H1 (cell line): Measurements from ENCODE around the gene CAVIN2. TPM values are rescaled to one million over a fixed set of nuclear protein-coding genes. Genes with fewer than 3 reads are reported as not detected.

Experiments used
- CTCF ChIA-PET: fragments of 300-600 bp; sonication (Branson Sonifier 250); formaldehyde crosslinking; loops from one replicate; lab custom pipeline; 2021; ENCODE audit not compliant: partially characterized antibody; lab: Charles Lee
- POLR2A ChIA-PET: fragments of 300-600 bp; sonication (Branson Sonifier 250); formaldehyde crosslinking; loops from one replicate; lab custom pipeline; 2021; ENCODE audit warnings: inconsistent platforms; ENCODE audit not compliant: partially characterized antibody; lab: Charles Lee
- DNase-seq, 2 experiments: peaks; one replicate each; pipeline versions ENCODE4 v3.0.0 to v3.0.0-alpha.2; 2010 to 2022; ENCODE audit warnings: low spot score in 2 of 2, low read depth in 1 of 2, mixed read lengths in 1 of 2
- FAIRE-seq: peaks from 2 replicates; lab custom pipeline; 2011; peaks lifted over from hg19 to GRCh38; lab: Jason Lieb, UNC
- H2AFZ ChIP-seq: 2 replicates; pipeline ENCODE4 v1.8.1; 2012; ENCODE audit warnings: low read length, inconsistent platforms
- H2AK5ac ChIP-seq: 2 replicates; pipeline ENCODE4 v1.6.1; 2013; ENCODE audit warnings: low read depth, low read length
- H2BK120ac ChIP-seq: replicated peaks from 2 replicates; pipeline ENCODE3; 2013; ENCODE audit warnings: low read depth, low read length, inconsistent platforms
- H2BK12ac ChIP-seq: 2 replicates; pipeline ENCODE4 v1.6.1; 2013; ENCODE audit warnings: low read depth, low read length
- H2BK15ac ChIP-seq: 2 replicates; pipeline ENCODE4 v1.6.1; 2013; ENCODE audit warnings: low read length
- H2BK20ac ChIP-seq: 2 replicates; pipeline ENCODE4 v1.6.1; 2013; ENCODE audit warnings: low read length
- H2BK5ac ChIP-seq: 2 replicates; pipeline ENCODE4 v1.6.1; 2013; ENCODE audit warnings: low read depth, low read length
- H3K14ac ChIP-seq: 2 replicates; pipeline ENCODE4 v1.6.1; 2013; ENCODE audit warnings: inconsistent platforms; ENCODE audit not compliant: insufficient read length
- H3K18ac ChIP-seq: 2 replicates; pipeline ENCODE4 v1.6.1; 2013; ENCODE audit warnings: low read length; ENCODE audit errors: extremely low read depth
- H3K23ac ChIP-seq: 2 replicates; pipeline ENCODE4 v1.6.1; 2013; ENCODE audit warnings: inconsistent platforms; ENCODE audit not compliant: insufficient read length
- H3K23me2 ChIP-seq: 2 replicates; pipeline ENCODE4 v1.6.1; 2013; ENCODE audit warnings: low read depth, low read length
- H3K27ac ChIP-seq: 2 replicates; pipeline ENCODE4 v1.6.1; 2011; ENCODE audit warnings: low read depth, low read length, inconsistent platforms
- H3K27me3 ChIP-seq, 4 experiments: replicated peaks in 1 of 4; 1 replicate in 1 of 4; 2 replicates in 3 of 4; pipeline versions ENCODE4 v1.6.1 to v1.8.1; 2011 to 2013; ENCODE audit warnings: low read length in 3 of 4, mild to moderate bottlenecking in 3 of 4, inconsistent platforms in 2 of 4, mixed read lengths in 2 of 4, moderate library complexity in 1 of 4; ENCODE audit not compliant: control insufficient read depth in 3 of 4, insufficient read depth in 3 of 4; ENCODE audit errors: extremely low read depth in 1 of 4
- H3K36me3 ChIP-seq, 4 experiments: 2 replicates each; pipeline versions ENCODE4 v1.6.1 to v1.8.1; 2011 to 2013; ENCODE audit warnings: mild to moderate bottlenecking in 4 of 4, low read length in 3 of 4, moderate library complexity in 2 of 4, control low read depth in 1 of 4, inconsistent platforms in 1 of 4; ENCODE audit not compliant: insufficient read depth in 4 of 4, control insufficient read depth in 2 of 4
- H3K4ac ChIP-seq: replicated peaks from 2 replicates; pipeline ENCODE3; 2013; ENCODE audit warnings: low read length, low read depth, mixed read lengths, inconsistent platforms; ENCODE audit not compliant: insufficient read length
- H3K4me1 ChIP-seq, 4 experiments: replicated peaks in 1 of 4; 1 replicate in 1 of 4; 2 replicates in 3 of 4; pipeline versions ENCODE4 v1.6.1 to v1.8.1; 2011 to 2013; ENCODE audit warnings: low read length in 3 of 4, inconsistent platforms in 2 of 4, mixed read lengths in 1 of 4; ENCODE audit not compliant: insufficient read depth in 4 of 4, control insufficient read depth in 3 of 4
- H3K4me2 ChIP-seq, 2 experiments: 2 replicates each; pipeline versions ENCODE4 v1.6.1 to v1.8.1; 2011 to 2013; ENCODE audit warnings: low read depth in 2 of 2, low read length in 2 of 2, control low read depth in 1 of 2, inconsistent platforms in 1 of 2, mild to moderate bottlenecking in 1 of 2; ENCODE audit not compliant: insufficient read depth in 1 of 2
- H3K4me3 ChIP-seq, 4 experiments: fragments of 200-600, 300-600 bp in 1 of 4; sonication (generic), shearing (Covaris generic), sonication (Bioruptor Twin) in 1 of 4; 2 replicates each; pipeline versions ENCODE4 v1.5.1 to v1.8.1; 2011 to 2016; ENCODE audit warnings: low read length in 4 of 4, low read depth in 3 of 4, control low read depth in 2 of 4, inconsistent platforms in 2 of 4, mild to moderate bottlenecking in 2 of 4, mixed read lengths in 1 of 4, moderate library complexity in 1 of 4; ENCODE audit not compliant: insufficient read depth in 2 of 4; ENCODE audit errors: extremely low read depth in 1 of 4
- H3K56ac ChIP-seq: replicated peaks from 2 replicates; pipeline ENCODE3; 2013; ENCODE audit warnings: low read depth, mild to moderate bottlenecking, mixed read lengths, low read length, inconsistent platforms; ENCODE audit not compliant: insufficient read length
- H3K79me1 ChIP-seq: 2 replicates; pipeline ENCODE4 v1.6.1; 2013; ENCODE audit warnings: low read depth, low read length, control low read depth
- H3K79me2 ChIP-seq, 2 experiments: 2 replicates each; pipeline versions ENCODE4 v1.6.1 to v1.8.1; 2012 to 2013; ENCODE audit warnings: low read length in 2 of 2, mild to moderate bottlenecking in 2 of 2, inconsistent platforms in 1 of 2; ENCODE audit not compliant: insufficient read depth in 2 of 2, control insufficient read depth in 1 of 2
- H3K9ac ChIP-seq, 4 experiments: replicated peaks in 1 of 4; 1 replicate in 1 of 4; 2 replicates in 3 of 4; pipeline versions ENCODE4 v1.6.1 to v1.8.1; 2011 to 2013; ENCODE audit warnings: low read depth in 3 of 4, low read length in 3 of 4, control low read depth in 2 of 4, mild to moderate bottlenecking in 2 of 4, moderate library complexity in 2 of 4, inconsistent platforms in 1 of 4; ENCODE audit errors: extremely low read depth in 1 of 4
- H3K9me3 ChIP-seq, 2 experiments: 2 replicates each; pipeline versions ENCODE4 v1.6.1 to v1.8.1; 2012 to 2013; ENCODE audit warnings: mild to moderate bottlenecking in 2 of 2, moderate library complexity in 2 of 2, control low read depth in 1 of 2, inconsistent platforms in 1 of 2, low read depth in 1 of 2, low read length in 1 of 2, mixed read lengths in 1 of 2; ENCODE audit not compliant: insufficient read depth in 2 of 2
- H4K20me1 ChIP-seq, 2 experiments: replicated peaks in 1 of 2; 2 replicates each; pipeline versions ENCODE3 to v1.8.1; 2011 to 2013; ENCODE audit warnings: inconsistent platforms in 2 of 2, low read length in 2 of 2, mild to moderate bottlenecking in 1 of 2; ENCODE audit not compliant: insufficient read depth in 2 of 2, control insufficient read depth in 1 of 2
- H4K5ac ChIP-seq: 2 replicates; pipeline ENCODE4 v1.6.1; 2013; ENCODE audit warnings: low read length, low read depth, mixed read lengths, inconsistent platforms; ENCODE audit not compliant: insufficient read length
- H4K8ac ChIP-seq: 2 replicates; pipeline ENCODE4 v1.8.0; 2013; ENCODE audit warnings: mild to moderate bottlenecking, moderate library complexity, low read length, inconsistent platforms; ENCODE audit not compliant: insufficient read depth; ENCODE audit errors: extremely low read depth
- H4K91ac ChIP-seq: replicated peaks from 2 replicates; pipeline ENCODE3; 2013; ENCODE audit warnings: low read length, mixed read lengths, inconsistent platforms; ENCODE audit not compliant: insufficient read length
- POLR2A ChIP-seq, 2 experiments: IDR thresholded peaks; 1 replicate in 1 of 2; 2 replicates in 1 of 2; pipeline ENCODE4 v1.6.1; 2011; ENCODE audit warnings: low read depth in 2 of 2, low read length in 2 of 2, mild to moderate bottlenecking in 2 of 2; ENCODE audit errors: control extremely low read depth in 1 of 2
- WGBS, 2 experiments: shearing (Covaris generic) in 1 of 2; methylation state at CpG; one replicate each; pipeline versions ENCODE4 v1.1.6 to v1.1.7; 2013 to 2015; ENCODE audit warnings: low lambda C conversion rate in 2 of 2, mixed read lengths in 2 of 2, inconsistent platforms in 1 of 2, low coverage in 1 of 2, missing lambda C conversion rate in 1 of 2; ENCODE audit not compliant: insufficient replicate concordance in 2 of 2, insufficient coverage in 1 of 2, insufficient read length in 1 of 2; ENCODE audit errors: extremely low coverage in 1 of 2, missing lambda C conversion rate in 1 of 2; 5-methylcytosine and 5-hydroxymethylcytosine counted together
- polyA plus RNA-seq, 7 experiments: library from polyadenylated mRNA; depleted of rRNA in 3 of 7; stranded (reverse) in 5 of 7; unstranded in 2 of 7; fragments of >200 nt in 5 of 7; fragments of 200-250 nt in 2 of 7; gene quantifications; 1 replicate in 5 of 7; 2 replicates in 1 of 7; 4 replicates in 1 of 7; pipeline versions ENCODE4 v1.2.1 to v1.2.3, GENCODE V29; 2011 to 2013; ENCODE audit warnings: missing spikeins in 2 of 7, mixed read lengths in 2 of 7
- total RNA-seq: library from RNA; stranded (reverse); fragmentation: NEBNext Ultra II Directional; extraction: Animal tissue kit (Norgen Biotek cat#: 25700); gene quantifications from 2 replicates; pipeline ENCODE4 v1.2.1, GENCODE V29; 2021

The CAVIN2 gene
- total and polyA plus RNA-seq, 2 of the 8 experiments (the other 6 are each of a cell fraction or from before 2014, with no cell fraction given) = 0.03 TPM; not detected in 1

GRCh38 chr2:191790737-191791136 lies 56.2 kb downstream of the CAVIN2 start:
- no peak overlapping the region for H2BK5ac ChIP-seq
- H3K4me3 ChIP-seq = no peak overlapping the region
- H4K91ac ChIP-seq = no peak overlapping the region
- H3K23me2 ChIP-seq = no peaks in the 10 kb centered on the region
- H3K79me1 ChIP-seq = no peaks in the 10 kb centered on the region
- no peak overlapping the region for H2AFZ ChIP-seq
- H3K79me2 ChIP-seq = no peaks in the 10 kb centered on the region
- no peak overlapping the region for H3K56ac ChIP-seq
- no peak overlapping the region for H3K4me2 ChIP-seq
- H3K4me1 ChIP-seq = no peaks in the 10 kb centered on the region
- 95% methylated on average over 1 of the region's 1 CpG; no CpG with 5 or more reads in 1 of the 2 experiments for WGBS, 2 experiments
- no peak for TF ChIP-seq POLR2A (IDR thresholded peaks at IDR 0.05; ENCODE audit: control extremely low read depth in 1 of 2, low read depth in 2 of 2, low read length in 2 of 2)
- DNase-seq (no peak), FAIRE-seq (no peak)
- no peaks in the 10 kb centered on the region for H4K20me1 ChIP-seq
- H2BK15ac ChIP-seq = no peak overlapping the region
- H3K9me3 ChIP-seq = no peaks in the 10 kb centered on the region
- H3K23ac ChIP-seq = no peak overlapping the region
- no peak overlapping the region for H2BK12ac ChIP-seq
- no peaks in the 10 kb centered on the region for H3K27me3 ChIP-seq
- H2BK120ac ChIP-seq = no peak overlapping the region
- H3K18ac ChIP-seq = no peak overlapping the region
- H3K27ac ChIP-seq = no peak overlapping the region
- H3K14ac ChIP-seq = no peak overlapping the region
- no peak overlapping the region for H3K9ac ChIP-seq
- ChIA-PET CTCF (no interaction called here), POLR2A (no interaction called here)
- H4K5ac ChIP-seq = no peak overlapping the region
- H2BK20ac ChIP-seq = no peak overlapping the region
- no peak overlapping the region for H4K8ac ChIP-seq
- H3K36me3 ChIP-seq = no peaks in the 10 kb centered on the region
- H3K4ac ChIP-seq = no peak overlapping the region
- no peak overlapping the region for H2AK5ac ChIP-seq
